Sigmoid colon (tissue), 4 donors: ENCODE results near the gene BAZ1B.

Experiments
- EP300 ChIP-seq, 4 donors: sonication (generic); formaldehyde crosslinking; IDR thresholded peaks; one replicate each; pipeline ENCODE4 v1.6.1; 2017; ENCODE audit warnings: antibody characterized with exemption in 4 of 4
- POLR2A ChIP-seq, 2 donors: fragments of 450-650 bp; IDR thresholded peaks; one replicate each; pipeline ENCODE4 v1.6.1; 2016; ENCODE audit warnings: antibody characterized with exemption in 2 of 2, mild to moderate bottlenecking in 2 of 2, moderate library complexity in 2 of 2
- POLR2AphosphoS5 ChIP-seq, 4 donors: sonication (generic); formaldehyde crosslinking; IDR thresholded peaks; one replicate each; pipeline ENCODE4 v1.6.1; 2017; ENCODE audit warnings: antibody characterized with exemption in 4 of 4
- TF ChIP-seq, protein P1 (sequence below), 4 experiments: fragments of 450-650 bp in 3 of 4; fragments of 200-600 bp in 1 of 4; IDR thresholded peaks; one replicate each; pipeline ENCODE4 v1.5.1; 2016 to 2019; ENCODE audit warnings: antibody characterized with exemption in 4 of 4, mild to moderate bottlenecking in 3 of 4, moderate library complexity in 2 of 4

DNA sequence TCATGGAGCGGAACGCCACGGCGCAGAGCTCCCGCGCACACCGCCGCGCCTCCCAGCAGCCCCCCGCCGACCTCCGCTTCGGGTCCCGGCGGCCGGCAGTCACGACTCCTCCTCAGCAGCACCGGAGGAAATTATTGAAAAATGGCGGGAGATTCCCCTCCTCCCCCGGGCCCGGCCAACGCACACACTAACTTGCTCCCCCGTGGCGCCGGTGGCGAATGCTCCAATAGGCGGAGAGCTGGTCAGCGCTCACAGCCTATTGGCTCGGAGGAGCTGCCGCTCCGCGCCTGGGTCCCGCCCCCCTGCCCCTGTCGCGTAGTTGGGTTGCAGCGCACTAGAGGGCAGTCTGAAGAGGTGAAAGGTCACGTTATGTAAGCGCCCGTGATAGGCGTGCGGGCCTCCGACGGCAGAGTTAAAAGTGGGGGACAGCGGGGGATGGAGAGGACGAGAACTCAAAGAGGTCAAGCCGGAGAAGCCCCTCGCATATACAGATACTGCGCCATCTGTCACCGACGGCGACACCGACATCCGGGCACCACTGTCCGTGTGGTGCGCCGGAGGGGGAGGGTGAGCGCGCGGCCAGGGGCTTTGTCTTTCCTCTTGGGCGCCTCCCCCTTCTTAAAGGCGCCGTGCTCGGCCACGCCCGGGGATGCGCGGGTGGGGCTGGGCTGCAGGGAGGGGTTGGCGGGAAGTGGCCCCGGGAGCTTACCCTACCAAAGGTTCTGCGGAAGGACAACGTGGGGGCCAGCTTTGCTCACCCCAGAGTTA is at the start of gene BAZ1B:
- TF ChIP-seq, protein P1, sequence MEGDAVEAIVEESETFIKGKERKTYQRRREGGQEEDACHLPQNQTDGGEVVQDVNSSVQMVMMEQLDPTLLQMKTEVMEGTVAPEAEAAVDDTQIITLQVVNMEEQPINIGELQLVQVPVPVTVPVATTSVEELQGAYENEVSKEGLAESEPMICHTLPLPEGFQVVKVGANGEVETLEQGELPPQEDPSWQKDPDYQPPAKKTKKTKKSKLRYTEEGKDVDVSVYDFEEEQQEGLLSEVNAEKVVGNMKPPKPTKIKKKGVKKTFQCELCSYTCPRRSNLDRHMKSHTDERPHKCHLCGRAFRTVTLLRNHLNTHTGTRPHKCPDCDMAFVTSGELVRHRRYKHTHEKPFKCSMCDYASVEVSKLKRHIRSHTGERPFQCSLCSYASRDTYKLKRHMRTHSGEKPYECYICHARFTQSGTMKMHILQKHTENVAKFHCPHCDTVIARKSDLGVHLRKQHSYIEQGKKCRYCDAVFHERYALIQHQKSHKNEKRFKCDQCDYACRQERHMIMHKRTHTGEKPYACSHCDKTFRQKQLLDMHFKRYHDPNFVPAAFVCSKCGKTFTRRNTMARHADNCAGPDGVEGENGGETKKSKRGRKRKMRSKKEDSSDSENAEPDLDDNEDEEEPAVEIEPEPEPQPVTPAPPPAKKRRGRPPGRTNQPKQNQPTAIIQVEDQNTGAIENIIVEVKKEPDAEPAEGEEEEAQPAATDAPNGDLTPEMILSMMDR (IDR thresholded peaks at IDR 0.05): no peak
- TF ChIP-seq POLR2A (IDR thresholded peaks at IDR 0.05): peak; percentile 27 to 44
- TF ChIP-seq POLR2AphosphoS5 (IDR thresholded peaks at IDR 0.05): peak; percentile 60 to 86 (median 70)
- TF ChIP-seq EP300 (IDR thresholded peaks at IDR 0.05): peak in 1 of 4 donors; percentile 13
